Adrenal gland (tissue), 12 donors: ENCODE measurements around the gene ENTR1. TPM values are rescaled to one million over a fixed set of nuclear protein-coding genes. Genes with fewer than 3 reads are reported as not detected.

Experiments
- DNase-seq, 7 donors: peaks; one replicate each; pipeline ENCODE4 v3.0.0-alpha.2; 2019 to 2020
- H3K27ac ChIP-seq, 5 donors: fragments of 200-600 bp; sonication (generic) in 4 of 5; 1 replicate in 3 of 5; 2 replicates in 2 of 5; pipeline versions ENCODE4 v1.5.1 to v1.8.0; 2016 to 2020; ENCODE audit warnings: mild to moderate bottlenecking in 1 of 5
- H3K27me3 ChIP-seq: fragments of 200-600 bp; 2 replicates; pipeline ENCODE4 v1.8.0; 2021
- H3K36me3 ChIP-seq, 2 donors: fragments of 200-600 bp; replicated peaks in 1 of 2; 1 replicate in 1 of 2; 2 replicates in 1 of 2; pipeline versions ENCODE4 v1.5.1 to v1.8.0; 2018 to 2022
- H3K4me1 ChIP-seq, 2 donors: fragments of 200-600 bp; replicated peaks in 1 of 2; 1 replicate in 1 of 2; 2 replicates in 1 of 2; pipeline versions ENCODE4 v1.5.1 to v1.8.0; 2018 to 2021
- H3K4me3 ChIP-seq, 4 donors: fragments of 200-600 bp; sonication (generic) in 3 of 4; one replicate each; pipeline ENCODE4 v1.5.1; 2016 to 2018
- H3K9me3 ChIP-seq, 3 donors: fragments of 200-600 bp; sonication (generic) in 1 of 3; replicated peaks in 1 of 3; 1 replicate in 2 of 3; 2 replicates in 1 of 3; pipeline versions ENCODE4 v1.5.1 to v1.8.0; 2016 to 2021
- POLR2A ChIP-seq, 2 donors: fragments of 450-650 bp; IDR thresholded peaks; one replicate each; pipeline ENCODE4 v1.6.1; 2017; ENCODE audit warnings: antibody characterized with exemption in 2 of 2, mild to moderate bottlenecking in 2 of 2, moderate library complexity in 1 of 2
- WGBS, 4 donors: extraction: QIAGEN DNeasy Blood & Tissue Kit in 2 of 4; methylation state at CpG; one replicate each; pipeline versions ENCODE4 v1.1.5 to v1.1.7; 2013 to 2017; 5-methylcytosine and 5-hydroxymethylcytosine counted together
- intact Hi-C, 2 donors: fragments of 100-400 bp; cut with DNase I; formaldehyde crosslinking; loops; one replicate each; pipeline versions ENCODE4 v1.14.1 to v1.15.0; 2022 to 2023
- polyA plus RNA-seq, 3 donors: library from polyadenylated mRNA; stranded (reverse); fragments of 200-250 nt in 2 of 3; fragments of 350-450 nt in 1 of 3; fragmentation: Illumina TruSeq in 1 of 3; extraction: RNeasy Lipid Tissue Mini Kit (QIAGEN cat#74804) in 1 of 3; gene quantifications; one replicate each; pipeline ENCODE4 v1.2.3, GENCODE V29; 2013 to 2014
- total RNA-seq, 9 donors: library from RNA; depleted of rRNA in 4 of 9; stranded (reverse); fragments of >200 nt in 4 of 9; fragments of 120-200 nt in 1 of 9; fragmentation: NEBNext Ultra II Directional in 1 of 9; extraction: Animal tissue kit (Norgen Biotek cat#: 25700) in 1 of 9; gene quantifications; one replicate each; pipeline versions ENCODE4 v1.1.0 to v1.2.4, GENCODE V29; 2013 to 2023
- TF ChIP-seq, protein P1 (sequence below), 6 experiments: fragments of 450-650 bp in 4 of 6; fragments of 200-600 bp in 2 of 6; sonication (generic) in 1 of 6; IDR thresholded peaks; 1 replicate in 5 of 6; 2 replicates in 1 of 6; pipeline versions ENCODE4 v1.5.1 to v1.8.0; 2016 to 2021; ENCODE audit warnings: antibody characterized with exemption in 6 of 6, mild to moderate bottlenecking in 2 of 6, moderate library complexity in 1 of 6
- donor health status: healthy with polysubstance abuse.
- donor health status: Bipolar disorder and iron deficiency.
- donor health status: DM: yes; HTN: yes; CAD: no.
- donor health status: DM: no; HTN: no; CAD: no.
- donor health status: DM: no; HTN: no; CAD: no.
- donor health status: DM: yes; HTN: yes; CAD: no.

ENTR1 gene
- total and polyA plus RNA-seq, 12 donors: 13.3 to 48.4 (median 34.1) TPM

- H3K4me3 ChIP-seq: no peak overlapping the region
- H3K36me3 ChIP-seq: no peaks in the 10 kb centered on the region
- H3K27me3 ChIP-seq: no peaks in the 10 kb centered on the region
- H3K4me1 ChIP-seq: peaks cover 0 to 8% of the 10 kb centered on the region in 2 donors
- TF ChIP-seq, protein P1, sequence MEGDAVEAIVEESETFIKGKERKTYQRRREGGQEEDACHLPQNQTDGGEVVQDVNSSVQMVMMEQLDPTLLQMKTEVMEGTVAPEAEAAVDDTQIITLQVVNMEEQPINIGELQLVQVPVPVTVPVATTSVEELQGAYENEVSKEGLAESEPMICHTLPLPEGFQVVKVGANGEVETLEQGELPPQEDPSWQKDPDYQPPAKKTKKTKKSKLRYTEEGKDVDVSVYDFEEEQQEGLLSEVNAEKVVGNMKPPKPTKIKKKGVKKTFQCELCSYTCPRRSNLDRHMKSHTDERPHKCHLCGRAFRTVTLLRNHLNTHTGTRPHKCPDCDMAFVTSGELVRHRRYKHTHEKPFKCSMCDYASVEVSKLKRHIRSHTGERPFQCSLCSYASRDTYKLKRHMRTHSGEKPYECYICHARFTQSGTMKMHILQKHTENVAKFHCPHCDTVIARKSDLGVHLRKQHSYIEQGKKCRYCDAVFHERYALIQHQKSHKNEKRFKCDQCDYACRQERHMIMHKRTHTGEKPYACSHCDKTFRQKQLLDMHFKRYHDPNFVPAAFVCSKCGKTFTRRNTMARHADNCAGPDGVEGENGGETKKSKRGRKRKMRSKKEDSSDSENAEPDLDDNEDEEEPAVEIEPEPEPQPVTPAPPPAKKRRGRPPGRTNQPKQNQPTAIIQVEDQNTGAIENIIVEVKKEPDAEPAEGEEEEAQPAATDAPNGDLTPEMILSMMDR (IDR thresholded peaks at IDR 0.05): no peak
- TF ChIP-seq POLR2A (IDR thresholded peaks at IDR 0.05): no peak
- H3K27ac ChIP-seq: no peak overlapping the region
- DNase-seq: no peak
- 71 to 77% (median 75%) methylated on average over 15 to 31 of the region's 31 CpGs for WGBS, 4 donors
- H3K9me3 ChIP-seq: no peaks in the 10 kb centered on the region
- intact Hi-C loops: no loop called here
Measured at GRCh38 chr9:136364942-136365774, 45.3 kb downstream of the ENTR1 start.

DNA sequence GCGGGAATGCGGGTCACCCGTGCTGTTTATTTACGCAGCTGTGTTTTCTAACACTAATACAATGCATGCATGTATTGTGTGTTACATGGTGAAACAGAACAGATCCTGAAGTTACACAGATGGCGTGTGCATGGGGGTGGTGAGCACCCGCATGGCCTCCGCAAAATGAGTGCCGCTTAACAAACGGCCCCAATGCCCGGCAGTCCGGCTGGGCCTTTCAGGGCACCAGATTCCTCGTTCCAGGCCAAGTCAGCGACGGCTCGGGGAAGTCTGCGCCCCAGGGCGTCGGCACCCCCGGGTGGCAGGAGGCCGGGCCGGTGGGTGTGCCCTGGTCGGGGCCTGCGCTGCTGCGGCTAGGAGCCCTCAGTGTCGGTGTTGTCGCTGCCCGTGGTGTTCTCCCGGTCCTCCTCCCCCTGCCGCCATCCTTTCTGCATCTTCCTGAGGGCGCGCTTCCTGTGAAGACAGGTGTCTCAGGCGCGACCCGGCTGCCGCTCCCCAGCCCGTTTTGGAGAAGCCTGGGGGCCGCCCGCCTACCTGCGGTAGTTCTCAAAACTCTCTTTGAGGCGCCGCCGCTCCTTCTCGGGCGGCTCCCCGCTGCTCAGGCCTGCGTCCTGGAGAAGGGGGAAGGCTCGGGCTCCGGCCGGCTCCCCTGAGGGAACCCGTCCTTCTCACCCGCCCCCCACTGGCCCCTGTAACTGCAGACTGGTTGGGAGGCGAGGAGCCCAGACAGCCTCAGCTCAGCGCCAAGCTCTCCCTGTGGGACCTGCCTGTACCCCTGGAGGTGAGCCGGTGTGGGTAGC, 46.3 kb downstream of the ENTR1 start:
- Histone ChIP-seq H3K27me3 (no peaks in the 10 kb centered on the region), H3K4me3 (peak overlapping the region in 1 of 4 donors; percentile 73), H3K4me1 (peaks cover 0 to 8% of the 10 kb centered on the region in 2 donors), H3K27ac (peak overlapping the region in 1 of 5 donors; percentile 85), H3K36me3 (no peaks in the 10 kb centered on the region), H3K9me3 (no peaks in the 10 kb centered on the region)
- no peak for TF ChIP-seq POLR2A (IDR thresholded peaks at IDR 0.05)
- TF ChIP-seq, protein P1 (IDR thresholded peaks at IDR 0.05): peak in 3 of 6 experiments; percentile 8 to 44 (median 17)
- intact Hi-C loops: no loop called here
- no peak for DNase-seq
- WGBS, 4 donors: 35 to 44% (median 40%) methylated on average over 25 to 54 of the region's 54 CpGs; no CpG with 5 or more reads in 1 of the 4 donors

DNA sequence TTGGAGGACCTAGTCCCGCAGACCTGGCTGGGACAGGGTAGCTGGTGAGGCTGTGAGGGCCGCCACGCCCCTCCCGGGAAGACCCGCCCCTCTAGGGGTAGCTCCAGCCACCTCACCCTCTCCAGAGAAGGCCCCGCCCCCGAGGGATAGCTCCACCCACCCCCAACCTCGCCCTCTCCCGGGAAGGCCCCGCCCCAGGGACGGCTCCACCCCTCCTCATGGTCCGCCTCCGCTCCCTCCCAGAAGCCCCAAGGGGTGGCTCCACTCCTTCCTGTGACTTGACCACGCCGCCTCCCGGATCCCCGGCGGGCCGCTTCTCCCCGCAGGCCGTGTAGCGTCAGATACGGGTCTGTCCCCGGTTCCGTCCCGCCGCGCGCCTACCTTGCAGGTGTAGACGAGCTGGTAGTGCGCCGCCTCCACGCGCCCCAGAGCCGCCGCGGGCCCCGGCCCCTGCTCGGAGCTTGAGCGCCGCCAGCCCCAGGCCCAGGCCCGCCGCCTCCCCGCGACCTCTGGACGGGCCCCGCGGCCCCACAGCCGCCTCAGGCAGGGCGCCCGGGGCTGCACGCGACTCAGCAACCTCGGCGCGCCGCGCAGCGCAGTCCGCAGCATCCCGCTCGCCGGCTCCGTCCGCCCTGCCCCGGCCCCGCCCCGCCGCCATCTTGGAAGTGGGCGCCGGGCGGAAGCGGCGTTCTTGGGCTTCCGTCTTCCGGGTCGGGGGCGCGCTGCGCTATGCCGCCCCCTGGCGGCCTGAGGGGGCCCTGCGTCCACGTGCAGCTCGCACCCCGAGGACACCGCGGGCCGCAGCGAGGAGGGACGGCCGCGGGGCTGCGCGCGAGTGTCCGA, 47.1 kb downstream of the ENTR1 start, which contains the start of gene DNLZ:
Gene DNLZ (minus strand): TSS at position 639 of the 843 bp plus-strand sequence. CDS start 30 bp downstream, at position 609.
- H3K36me3 ChIP-seq: no peaks in the 10 kb centered on the region
- 1% methylated on average over 96 to 97 of the region's 97 CpGs; no CpG with 5 or more reads in 2 of the 4 donors for WGBS, 4 donors
- no peaks in the 10 kb centered on the region for H3K27me3 ChIP-seq
- peak; percentile 97 to 99 (median 98) for DNase-seq
- TF ChIP-seq POLR2A (IDR thresholded peaks at IDR 0.05): peak; percentile 71 to 77
- TF ChIP-seq, protein P1 (IDR thresholded peaks at IDR 0.05): peak; percentile 55 to 100 (median 91)
- no peaks in the 10 kb centered on the region for H3K9me3 ChIP-seq
- H3K4me1 ChIP-seq: peaks cover 0 to 9% of the 10 kb centered on the region in 2 donors
- peak within 1 kb of the TSS in 3 of 4 donors; percentile 45 to 73 (median 62) for H3K4me3 ChIP-seq
- H3K27ac ChIP-seq: peak within 1 kb of the TSS; percentile 67 to 93 (median 75)
- intact Hi-C loops: no loop called here
